ENCODE measurements around the gene HYDIN. TPM values are rescaled to one million over a fixed set of nuclear protein-coding genes. Genes with fewer than 3 reads are reported as not detected.
A peak's percentile ranks its signal among the peaks of the same experiment; 100 is the strongest.

Gene HYDIN
- polyA plus RNA-seq, 3 donors: 11.5 to 19.6 (median 18.6) TPM

DNA sequence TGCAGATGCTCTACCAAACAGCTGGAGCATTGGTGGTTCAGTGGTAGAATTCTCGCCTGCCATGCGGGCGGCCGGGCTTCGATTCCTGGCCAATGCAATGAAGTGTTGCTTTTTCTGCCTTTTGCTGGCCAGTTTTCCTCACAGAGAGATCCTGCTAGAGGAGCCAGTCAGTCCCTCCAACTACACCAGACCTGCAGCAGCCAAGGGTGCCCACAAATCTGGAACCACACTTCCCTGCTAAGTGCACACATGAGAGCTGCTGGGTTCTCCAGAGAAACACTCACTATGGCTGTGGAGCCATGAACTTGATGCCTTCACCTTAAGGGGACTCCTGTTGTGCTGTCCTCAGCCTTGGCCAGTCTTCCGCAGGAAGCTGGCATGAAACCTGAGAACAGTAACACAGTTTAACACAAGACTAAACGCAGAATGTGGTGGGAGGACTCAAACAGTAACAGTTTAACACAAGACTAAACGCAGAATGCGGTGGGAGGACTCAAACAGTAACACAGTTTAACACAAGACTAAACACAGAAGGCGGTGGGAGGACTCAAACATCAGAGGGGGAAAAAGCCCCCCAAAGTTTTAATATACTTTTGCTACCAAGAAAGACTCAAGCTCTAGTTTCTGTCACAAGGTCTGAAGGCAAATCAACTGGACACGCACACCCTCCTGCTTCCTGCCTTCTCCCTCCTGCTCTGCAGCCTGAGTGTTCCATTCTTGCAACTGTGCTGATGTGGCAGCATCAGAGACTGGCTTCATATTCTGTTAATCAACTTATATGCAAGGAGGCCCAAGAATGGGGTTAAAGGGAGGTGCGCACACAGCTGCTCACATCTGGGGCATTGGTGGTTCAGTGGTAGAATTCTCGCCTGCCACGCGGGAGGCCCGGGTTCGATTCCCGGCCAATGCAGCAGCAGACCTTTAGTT, 441.6 kb downstream of the HYDIN start:
- peak; percentile 74 for DNase-seq

DNA sequence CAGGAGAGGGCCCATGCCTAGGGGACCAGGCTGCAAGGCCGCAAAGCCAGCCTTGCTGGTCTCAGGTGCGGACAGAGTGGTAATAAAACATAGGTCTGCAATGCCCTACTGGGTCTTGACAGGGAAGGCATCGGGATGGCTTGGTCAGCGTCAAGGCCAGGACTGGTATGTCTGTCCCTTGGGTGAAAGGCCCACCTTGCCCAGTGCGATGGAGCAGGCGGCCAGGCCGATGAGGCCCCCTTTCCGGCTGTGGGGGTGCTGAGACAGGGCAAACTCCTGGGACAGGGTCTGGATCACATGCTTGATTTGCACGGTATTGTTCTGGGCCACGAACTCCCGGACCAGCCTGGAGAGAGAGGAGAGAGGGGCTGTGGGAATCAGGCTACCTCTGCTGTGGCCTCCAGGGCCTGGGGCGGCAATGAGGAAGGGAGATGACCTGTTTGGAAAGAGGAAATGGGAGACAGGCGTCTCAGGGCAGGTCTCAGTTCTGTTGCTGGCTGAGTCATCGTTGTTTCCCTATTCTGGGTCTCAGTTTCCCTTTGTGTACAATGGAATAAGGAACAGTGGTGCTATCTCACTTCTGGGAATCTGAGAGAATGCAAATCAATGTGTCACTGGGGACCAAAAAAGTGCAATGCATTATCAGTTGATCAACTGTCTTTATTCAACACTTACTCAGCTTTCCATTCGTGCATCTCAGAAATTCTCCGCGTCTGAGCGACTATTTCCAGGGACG, 444.3 kb downstream of the HYDIN start:
- DNase-seq: no peak

DNA sequence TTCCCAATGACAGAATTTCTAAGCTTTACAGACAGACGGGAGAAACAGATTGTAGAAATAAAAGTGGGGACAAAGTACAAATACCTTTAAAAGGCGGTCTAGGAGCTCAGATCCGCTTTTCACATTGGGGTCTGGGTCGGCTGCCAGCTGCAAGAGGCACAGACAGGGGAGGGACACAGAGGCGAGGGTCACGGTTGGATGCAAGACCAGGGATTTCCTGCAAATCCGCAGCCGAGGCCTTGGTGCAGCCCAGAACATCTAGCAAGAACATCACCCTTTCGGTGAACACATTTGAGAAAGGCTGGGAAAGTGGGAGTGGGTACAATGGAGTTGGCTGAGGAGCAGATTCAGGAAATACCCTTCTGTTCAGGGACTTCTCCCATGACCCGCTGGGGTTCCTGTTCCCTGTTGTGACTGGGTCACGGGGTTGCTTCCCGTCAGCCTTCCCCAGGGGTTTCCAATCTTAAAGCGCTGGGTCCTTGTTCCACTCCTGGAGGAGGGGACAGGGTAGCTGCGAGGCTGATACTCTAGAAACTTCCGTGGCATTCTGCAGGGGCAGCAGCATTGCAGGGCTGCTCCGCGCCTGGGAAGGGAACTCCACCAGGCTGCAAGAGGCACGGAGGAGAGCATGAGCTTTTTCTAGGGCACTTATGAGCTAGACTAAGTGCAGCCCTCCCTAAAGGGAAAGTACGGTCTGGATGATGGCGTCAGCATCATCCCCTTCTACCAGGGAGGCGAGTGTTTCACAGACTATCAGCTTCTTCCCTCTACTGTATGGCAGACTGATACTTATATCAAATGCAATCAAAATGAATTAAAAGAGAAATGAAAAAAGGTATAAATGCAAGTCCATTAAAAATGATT, 445.6 kb downstream of the HYDIN start:
- no peak for DNase-seq

DNA sequence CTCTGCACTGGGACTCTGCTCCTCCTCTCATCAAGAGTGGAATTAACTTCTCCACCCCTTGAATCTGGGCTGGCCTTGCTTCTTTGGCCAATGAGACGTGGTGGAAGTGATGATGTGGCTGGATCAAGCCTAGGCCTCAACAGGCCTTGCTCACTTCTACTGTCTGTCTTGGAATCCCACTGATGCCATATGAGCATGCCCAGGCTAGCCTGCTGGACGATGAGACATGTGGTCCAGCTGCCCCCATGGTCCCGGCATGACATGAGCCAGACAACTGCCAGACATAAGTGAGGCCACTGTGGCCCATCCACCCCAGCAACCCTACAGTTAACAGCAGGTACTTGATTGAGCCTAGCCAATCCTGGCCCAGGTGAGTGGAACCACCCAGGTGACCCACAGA, 448.3 kb downstream of the HYDIN start:
- DNase-seq: no peak

DNA sequence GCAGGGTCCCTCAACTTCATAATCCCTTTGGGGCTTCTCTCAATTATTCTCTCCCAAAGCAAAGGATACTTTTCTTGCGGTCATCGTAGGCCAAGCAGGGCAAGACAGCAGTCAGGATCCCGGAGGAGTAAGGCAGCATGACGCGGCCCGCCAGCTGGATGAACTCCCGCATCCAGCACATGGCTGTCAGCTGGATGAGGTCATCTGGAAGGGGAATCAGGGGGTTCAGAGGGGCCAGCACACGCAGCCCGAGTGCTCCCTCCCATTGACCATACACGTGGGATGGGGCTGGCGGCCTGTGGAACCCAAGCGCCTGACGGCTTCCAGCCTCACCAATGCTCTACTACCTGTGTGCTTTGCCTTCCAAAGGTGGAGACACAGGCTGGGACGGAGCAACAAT, 448.7 kb downstream of the HYDIN start:
- DNase-seq: no peak

DNA sequence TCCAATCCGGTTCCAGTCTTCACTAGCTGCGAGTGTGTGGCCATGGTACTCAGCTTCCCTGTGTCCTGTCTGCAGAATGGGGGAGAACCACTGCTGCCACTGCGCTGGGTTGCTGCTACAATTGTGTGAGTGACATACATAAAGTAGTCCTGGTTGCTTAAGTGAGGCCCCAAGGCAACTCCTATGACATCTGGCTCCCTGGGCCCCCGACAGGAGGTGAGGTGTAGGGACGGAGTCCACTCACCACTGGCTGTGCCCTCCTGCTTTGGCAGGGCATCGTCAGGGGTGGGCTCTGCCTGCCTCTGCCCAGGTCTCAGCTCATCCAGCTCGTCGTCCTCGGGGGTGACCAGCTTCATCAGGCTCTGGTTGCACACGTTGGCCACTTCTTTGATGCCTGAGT, 450.0 kb downstream of the HYDIN start:
- DNase-seq: no peak

DNA sequence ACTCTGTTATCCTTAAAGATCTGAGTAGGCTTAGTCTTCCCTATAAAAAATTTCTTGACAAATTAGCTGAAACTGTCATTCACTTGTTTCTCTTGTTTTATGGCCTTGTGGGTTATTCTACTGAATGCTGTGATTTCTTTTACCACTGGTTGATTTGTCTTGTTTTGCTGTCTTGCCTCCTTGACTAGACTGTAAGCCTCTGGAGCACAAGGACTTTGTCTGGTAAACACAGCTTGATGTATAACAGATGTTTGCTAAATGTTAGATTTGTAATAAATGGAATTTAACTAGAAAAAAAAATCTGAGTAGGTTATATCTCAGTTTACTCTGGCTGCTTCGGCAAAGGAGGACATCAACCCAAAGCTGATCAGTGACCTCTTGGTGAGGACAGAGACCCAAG, 451.2 kb downstream of the HYDIN start:
- no peak for DNase-seq

DNA sequence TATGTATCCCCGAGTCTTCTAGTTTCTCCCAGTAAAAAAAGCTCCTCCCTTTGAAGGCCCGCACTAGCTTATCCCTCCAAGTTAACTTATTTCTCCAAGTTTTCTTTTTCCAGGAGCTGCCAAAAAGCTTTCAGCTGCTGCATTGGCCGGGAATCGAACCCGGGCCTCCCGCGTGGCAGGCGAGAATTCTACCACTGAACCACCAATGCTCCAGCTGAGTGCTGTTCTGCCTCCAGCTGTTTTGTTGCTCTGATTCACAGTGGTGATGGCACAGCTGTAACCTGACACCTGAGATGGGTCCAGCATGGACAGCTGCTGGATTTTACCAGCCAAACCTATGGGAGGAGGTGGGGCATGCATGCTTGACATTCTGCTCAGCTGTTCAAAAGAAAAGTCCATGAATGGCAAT, 451.6 kb downstream of the HYDIN start:
- peak; percentile 86 for DNase-seq

DNA sequence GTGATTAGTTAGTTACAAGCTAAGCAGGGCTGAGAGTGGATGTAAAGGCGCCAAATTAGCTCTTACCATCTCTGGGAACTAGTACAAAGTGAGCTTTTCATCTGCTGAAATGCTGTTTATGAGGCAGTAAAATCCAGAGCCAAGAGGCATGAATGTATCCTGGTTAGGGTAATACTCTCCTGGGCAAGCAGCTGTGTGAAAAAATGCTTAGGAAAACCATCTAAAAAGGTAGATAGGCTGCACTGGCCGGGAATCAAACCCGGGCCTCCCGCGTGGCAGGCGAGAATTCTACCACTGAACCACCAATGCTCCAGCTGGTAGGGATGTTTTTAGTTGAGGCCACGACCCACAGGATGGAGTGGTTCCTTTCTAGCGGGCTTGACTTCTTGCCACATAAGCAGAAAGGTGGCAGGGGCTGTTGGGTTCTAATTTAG, 452.5 kb downstream of the HYDIN start:
- no peak for DNase-seq

DNA sequence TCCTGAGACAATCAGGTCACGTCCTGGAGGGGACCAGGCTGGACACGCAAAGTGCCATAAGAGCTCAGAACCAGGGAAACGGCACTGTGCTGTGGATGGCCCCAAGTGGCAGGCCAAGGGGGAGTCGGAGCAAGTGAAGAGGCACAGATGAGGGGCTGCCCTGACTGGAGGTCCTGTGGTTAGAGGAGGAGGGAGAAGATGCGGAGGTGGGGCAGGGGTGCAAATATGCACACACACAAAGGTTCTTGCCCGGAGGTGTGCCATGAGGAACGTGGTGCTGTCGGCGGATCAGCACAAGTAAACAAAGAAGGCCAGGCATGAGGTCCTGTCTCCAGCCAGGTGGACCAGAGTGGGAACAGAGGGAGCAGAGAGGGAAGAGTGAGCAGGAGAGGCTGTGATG, 453.0 kb downstream of the HYDIN start:
- DNase-seq: no peak

DNA sequence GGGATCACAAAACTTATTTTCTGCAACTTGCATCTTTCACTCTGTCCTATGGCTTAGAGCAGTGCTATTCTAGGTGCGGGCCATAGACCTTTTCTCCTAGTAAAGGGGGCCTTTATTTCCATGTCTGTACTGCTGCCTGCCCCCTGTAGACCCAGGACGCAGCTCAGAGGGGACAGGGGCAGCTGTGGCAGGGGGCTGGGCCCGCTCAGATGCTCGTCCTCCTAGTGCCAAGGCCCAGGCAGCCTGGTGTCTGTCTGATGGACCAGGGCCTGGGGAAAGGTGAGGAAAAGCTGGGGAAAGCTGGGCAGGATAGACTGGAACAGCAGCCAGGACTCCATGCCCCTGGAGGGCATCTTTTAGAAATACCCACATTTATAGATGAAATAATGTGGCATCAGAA, 455.1 kb downstream of the HYDIN start:
- DNase-seq: no peak

DNA sequence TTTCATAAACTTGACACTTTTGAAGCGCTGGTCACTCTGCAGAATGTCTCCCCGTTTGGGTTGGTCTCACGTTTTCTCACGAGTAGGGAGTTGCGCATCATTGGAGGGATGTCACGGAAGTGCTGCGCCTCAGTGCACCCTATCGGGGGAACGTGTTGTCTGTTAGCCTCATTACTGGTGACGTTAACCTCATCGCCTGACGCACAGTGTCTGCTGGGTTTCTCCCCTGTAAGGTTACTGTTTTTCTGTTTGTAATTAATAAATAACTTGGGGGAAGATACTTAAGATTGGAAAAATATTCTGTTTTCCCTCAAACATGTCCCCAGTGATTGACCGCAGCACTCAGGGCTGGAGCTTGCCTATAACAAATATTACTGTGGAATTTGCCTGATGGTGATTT, 456.3 kb downstream of the HYDIN start:
- DNase-seq: no peak

DNA sequence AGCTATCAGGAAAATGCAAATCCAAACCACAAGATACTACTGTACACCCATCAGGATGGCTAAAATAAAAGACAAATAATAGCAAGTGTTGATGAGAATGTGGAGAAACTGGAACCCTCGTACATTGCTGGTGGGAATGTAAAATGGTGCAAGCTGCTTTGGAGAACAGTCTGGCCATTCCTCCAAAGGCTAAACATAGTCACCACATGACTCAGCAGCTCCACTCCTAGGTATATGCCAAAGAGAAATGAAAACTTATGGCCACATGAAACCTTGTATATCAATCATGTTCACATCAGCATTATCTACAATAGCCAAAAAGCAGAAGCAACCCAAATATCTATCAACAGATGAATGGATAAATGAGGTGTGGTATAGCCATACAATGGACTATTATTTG, 458.0 kb downstream of the HYDIN start:
- DNase-seq: no peak

DNA sequence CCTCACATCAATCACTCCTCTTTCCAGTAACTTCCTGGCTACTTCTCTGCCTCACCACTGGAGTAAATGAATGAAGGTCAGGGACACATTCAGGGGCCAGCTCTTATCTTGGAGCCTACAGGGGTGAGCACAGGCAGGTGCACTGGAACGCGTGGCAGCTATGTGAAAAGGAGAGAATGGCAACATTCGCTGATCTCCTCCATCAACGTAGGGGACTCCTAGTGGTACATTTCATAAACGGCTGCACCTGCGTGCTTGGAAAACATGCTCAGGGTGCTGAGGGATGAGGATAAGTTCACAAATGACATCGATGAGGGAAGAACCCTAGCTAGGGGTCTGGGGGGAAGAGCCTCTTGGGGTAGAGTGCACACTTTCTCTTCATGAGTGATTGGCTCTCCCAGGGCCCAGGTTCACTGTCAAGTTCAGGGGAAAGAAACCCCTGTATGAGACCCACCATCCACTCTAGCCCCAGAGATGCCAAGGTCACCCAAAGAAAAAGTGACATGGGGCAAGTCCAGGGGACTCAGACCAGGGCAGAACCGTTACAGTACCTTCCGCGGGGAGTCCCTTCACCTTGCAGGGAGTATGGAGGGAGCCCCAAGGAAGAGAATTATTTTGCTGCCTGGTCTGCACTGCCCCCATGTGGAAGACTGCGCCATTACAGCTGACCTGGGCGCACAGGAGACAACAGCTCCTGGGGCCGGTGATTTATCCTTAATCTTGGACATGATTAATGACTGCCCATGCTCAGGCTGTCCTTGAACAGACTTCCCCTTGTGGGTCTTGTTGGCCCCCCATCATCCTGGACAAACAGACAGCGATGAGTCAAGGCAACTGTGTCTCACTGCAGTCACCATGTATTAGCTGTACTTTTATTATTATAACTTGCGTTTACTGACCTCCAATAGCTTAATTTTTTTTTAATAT, 459.6 kb downstream of the HYDIN start:
- DNase-seq: no peak

DNA sequence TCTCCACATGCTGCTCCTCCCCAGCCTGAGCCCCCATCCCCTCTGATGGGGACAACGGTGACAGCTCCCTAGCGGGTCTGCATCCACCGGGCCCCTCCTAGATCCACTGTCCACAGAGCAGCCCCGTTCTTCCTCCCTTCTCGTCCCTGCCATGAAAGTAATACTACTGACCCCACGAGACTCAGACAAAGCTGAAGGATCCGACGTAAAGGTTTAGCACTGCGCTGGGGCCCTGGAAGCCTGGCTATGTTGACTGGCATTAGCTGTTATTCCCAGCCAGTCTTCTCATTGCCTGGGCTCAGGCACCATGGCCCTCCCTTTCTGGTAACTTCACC, 460.3 kb downstream of the HYDIN start:
- DNase-seq: no peak

DNA sequence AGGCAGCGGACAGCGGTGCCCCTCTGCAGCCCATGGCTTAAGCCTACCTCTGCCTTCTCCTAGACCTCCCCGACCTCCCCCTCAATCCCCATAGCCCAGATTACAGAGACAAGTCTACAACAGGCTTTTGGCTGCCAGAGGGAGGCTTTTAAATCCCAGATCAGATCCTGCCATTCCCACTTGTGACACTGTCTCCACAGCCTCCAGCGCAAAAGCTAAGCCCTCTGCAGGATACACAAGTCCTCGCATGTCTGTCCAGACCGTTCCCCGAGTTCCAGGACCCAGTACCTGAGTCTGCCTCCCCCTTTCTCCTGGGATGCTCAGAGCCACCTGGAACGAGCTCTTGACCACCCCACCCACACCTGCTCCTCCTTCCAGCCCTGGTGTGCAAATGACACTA, 460.8 kb downstream of the HYDIN start:
- DNase-seq: no peak

DNA sequence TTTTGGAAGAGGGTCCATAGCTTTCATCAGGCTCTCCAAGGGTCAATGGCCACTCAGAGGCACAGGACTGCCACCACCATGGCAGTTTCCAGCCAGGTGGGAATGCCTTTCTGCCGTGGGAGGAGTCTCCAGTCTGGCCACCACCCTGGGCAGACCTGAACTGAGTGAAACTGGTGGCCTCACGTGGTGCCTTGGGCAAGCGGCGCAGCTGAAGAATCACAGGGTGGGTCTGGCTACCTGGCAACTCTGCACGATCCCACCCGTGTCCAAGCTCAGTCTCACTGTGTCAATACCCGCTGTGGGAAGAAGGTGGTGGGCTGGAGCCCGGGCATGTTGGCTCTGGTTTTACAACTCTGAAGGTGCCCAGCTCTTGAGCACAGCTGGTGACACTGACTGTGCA, 461.4 kb downstream of the HYDIN start:
- no peak for DNase-seq

DNA sequence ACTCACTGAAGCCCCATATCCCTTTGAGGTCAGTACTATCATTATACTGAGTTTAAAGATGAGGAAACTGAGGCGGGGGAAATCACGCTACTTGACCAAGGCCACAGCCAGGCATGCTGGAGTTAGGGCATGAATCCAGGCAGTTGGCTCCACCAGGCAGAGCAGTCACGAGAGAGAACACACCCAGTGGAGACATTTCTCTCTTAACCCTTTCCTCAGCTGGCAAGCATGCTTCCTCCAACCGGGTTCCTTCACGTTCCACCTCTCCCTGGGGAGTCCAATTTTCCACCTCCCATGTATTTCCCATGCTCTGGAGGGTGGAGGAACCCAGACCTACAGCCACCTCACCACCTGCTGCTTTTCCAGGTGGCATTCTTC, 462.3 kb downstream of the HYDIN start:
- no peak for DNase-seq

DNA sequence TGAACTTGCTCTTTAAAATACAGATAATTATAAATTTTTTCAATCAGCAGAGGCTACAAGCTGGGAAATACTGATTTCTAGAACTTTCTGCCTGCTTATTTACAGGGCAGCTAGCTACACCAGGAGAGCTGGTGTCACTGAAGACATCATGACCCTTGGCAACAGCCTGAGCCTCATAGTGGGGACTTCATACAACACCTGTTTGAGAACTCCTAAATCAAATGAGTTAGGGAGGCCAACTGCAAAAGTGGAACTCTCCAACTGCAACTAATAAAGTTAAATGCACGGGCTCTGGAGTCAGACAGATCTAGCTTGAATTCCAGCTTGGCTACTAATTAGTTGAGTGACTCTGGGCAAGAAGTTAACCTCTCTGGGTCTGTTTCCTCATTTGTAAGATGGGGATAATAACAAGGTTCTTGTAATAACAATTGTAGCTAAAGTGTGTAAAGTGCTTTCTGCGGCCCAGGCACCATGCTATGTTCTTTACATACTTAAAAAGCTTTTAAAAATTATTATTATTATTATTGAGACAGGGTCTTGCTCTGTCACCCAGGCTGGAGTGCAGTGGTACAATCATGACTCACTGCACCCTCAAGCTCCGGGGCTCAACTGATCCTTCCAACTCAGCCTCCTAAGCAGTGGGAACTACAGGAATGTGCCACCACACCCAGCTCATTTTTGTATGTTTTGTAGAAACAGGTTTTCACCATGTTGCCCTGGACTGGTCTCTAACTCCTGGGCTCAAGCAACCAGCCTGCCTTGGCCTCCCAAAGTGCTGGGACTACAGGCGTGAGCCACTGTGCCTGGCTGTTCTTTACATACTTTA, 462.9 kb downstream of the HYDIN start:
- DNase-seq: no peak

DNA sequence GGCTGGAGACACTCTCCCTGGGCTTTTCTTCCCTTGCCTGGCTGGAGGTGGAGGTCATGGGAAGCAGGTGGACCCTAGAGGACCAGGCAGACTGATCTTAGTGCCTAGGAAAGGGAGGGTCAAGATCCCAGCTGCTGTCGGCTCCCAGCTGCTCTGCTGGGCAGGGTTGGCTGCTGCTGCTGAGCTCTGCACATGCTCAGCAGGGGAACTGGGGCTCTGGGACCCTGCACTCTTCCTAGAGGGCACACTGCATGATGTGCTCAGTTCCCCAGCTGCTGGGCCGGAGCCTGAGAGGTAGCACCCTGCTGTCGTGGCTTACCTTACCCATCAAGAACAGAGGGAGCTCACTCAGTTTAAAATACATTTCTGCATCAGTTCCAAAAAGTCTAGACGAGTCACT, 463.9 kb downstream of the HYDIN start:
- DNase-seq: no peak
